IPS DF 4.7 (cell line): ENCODE data around the gene LTBP1.
"Not testable (repeated sequence)": the region's sequence is repeated elsewhere in the genome, so short reads cannot be mapped to it uniquely, and the experiment has no call there.

ENCODE experiments used
- DNase-seq: peaks from one replicate; pipeline ENCODE4 v3.0.0-alpha.2; 2013; ENCODE audit warnings: low spot score; ENCODE audit errors: extremely low read depth

The LTBP1 gene

DNA sequence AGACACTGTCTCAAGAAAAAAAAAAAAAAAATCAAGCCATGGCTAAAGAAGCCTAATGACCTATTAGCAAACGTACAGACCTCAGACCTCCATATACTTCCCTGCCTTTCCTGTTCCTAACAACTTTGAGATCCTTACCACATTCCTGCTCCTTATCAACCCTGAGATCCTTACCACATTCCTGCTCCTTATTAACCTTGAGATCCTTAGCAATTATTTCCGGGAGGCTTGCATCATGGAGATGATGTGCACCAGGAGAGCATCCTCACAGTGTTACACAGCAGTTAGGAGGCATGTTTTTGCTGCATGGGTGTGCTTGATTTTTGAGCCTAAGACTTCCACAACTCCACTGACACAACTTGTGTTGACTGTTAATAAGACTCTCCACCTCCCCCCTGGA, 475.1 kb downstream of the LTBP1 start:
- no peak for DNase-seq

DNA sequence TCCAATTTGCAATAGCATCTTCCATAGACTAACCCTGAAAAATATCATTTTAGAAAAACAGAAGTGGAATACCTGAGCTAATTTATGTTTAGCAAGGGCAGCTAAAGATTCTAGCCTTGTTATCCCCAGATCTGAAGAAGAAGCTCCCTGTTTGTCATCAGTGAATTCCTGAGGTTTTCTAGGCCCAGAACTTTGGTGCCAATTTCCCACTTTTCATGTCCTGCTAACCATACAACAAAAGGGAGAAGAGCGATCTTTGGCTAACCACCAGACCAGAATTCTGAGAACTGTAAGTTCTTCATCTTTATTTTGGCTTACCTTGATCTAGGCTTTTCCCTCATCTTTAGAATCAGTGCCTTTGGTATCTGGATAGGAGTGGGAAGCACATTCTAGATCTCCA, 478.4 kb downstream of the LTBP1 start:
- DNase-seq: no peak

GRCh38 chr2:33425586-33426031, 478.9 kb downstream of the LTBP1 start:
- DNase-seq: no peak

GRCh38 chr2:33426666-33427231, 480.0 kb downstream of the LTBP1 start:
- DNase-seq: no peak

DNA sequence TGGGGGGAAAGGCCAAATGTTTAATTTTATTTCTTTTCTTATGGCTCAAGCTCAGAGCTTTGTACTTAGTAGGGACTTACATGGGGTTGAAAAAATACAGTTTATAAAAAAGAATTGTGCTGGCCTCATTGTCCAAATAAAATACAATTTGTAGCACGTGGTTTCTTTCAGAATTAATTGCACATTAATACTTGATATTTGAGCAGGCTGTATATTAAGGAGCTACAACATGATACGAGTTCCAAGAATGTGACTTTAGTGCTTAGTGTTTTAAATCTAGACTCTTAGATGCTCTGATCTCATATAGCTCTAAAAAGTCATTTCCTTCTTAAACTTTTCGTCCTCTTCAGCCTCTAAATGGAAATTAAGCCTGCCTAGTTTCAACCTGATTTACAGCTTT, 483.3 kb downstream of the LTBP1 start:
- no peak for DNase-seq

GRCh38 chr2:33430856-33431255, 484.1 kb downstream of the LTBP1 start:
- DNase-seq: no peak

DNA sequence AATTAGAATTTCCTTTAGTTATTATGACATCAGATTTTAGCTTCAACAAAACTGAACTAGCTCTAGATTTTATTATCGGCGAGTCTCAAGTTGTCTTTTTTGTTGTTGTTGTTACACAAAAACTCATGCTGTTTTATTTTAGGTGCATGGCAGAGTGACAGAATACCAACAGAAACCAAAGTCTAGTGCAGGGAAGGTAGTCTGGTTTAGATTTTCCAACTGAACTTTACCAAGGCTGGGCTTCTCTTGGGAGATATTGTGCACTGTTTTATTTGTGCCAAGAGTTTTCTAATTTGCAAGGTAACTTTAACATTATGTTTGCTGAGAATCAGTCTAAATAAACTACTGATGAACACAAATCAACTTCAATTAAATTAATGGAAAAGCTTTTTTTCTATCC, 486.1 kb downstream of the LTBP1 start:
- DNase-seq: no peak

DNA sequence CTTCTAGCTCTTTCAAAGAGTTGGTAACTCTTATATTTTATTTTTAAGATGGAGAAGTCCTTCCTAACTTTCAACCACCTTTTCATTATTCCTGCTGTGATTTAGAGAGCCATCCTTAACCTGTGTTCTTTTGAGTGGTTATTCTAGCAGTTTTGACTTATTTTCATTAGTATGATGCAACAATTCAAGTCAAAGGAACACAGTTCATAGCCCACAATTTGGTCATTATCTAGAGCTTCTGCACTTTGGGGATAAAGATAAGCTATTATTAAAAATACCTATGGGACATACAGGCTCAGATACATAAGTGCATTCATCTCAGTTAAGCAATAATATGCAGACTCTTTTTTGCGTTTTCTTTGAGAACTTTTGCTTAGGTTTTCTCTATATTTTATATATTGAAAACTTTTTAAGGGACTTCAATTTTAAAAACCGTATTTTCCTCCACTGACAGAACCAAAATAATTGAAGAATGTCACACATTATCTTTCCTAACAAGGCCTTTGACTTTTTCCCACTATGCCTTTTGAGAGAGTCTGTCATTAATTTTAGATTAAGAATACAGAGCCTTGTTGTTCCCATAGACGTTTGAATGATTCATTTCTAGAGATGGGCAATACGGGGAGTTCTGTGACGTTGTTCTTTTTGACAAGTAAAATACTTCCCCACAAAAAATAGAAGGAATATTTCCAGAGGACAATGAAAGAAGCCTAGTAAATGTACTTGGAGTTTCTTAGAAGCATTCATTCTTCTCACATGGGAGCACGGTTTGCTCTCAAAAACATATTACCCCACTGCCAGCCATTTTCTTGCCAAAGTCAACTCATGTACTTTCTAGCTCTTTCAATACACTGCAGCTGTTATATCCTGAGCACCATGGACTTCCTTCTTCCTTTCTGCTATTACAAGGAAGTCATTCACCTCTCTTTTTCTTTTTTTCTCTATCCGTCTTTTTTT, 486.8 kb downstream of the LTBP1 start:
- DNase-seq: no peak

DNA sequence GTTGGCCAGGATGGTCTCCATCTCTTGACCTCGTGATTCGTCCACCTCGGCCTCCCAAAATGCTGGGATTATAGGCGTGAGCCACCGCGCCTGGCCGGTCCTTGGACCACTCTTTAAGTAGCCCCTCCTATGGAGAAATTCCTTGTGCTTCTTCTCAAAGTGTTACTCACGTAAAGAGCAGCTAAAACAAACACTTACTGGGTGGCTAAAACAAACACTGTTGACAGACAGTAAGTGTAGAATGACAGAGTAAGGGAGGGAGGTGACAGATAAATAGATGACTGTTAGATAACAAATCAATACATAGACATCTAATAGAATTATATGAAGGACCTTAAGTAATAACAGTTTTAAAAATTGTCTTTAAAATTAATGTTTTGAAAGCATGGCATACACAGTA, 488.8 kb downstream of the LTBP1 start:
- no peak for DNase-seq

- no peak for DNase-seq
Observed at GRCh38 chr2:33436083-33436482, 489.3 kb downstream of the LTBP1 start.

DNA sequence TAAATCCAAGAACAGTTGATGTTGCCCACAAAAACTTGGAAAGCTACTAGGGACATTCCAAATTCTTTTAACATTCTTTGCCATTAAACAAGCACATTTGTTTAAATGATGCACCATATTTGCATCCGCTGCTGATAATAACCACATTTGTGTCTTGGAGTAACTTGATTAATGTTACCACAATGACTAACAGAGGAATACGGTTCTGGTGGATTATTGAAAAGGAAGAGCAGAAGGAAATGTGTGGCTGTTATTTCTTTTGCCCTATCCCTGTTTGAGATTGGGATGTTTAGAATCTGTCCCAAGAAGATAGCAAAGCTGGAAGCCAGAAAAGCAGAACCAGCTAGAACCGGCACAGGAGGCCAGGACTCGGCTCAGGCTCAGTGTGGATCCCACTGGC, 490.5 kb downstream of the LTBP1 start:
- no peak for DNase-seq

GRCh38 chr2:33437815-33438214, 491.1 kb downstream of the LTBP1 start:
- DNase-seq: no peak

DNA sequence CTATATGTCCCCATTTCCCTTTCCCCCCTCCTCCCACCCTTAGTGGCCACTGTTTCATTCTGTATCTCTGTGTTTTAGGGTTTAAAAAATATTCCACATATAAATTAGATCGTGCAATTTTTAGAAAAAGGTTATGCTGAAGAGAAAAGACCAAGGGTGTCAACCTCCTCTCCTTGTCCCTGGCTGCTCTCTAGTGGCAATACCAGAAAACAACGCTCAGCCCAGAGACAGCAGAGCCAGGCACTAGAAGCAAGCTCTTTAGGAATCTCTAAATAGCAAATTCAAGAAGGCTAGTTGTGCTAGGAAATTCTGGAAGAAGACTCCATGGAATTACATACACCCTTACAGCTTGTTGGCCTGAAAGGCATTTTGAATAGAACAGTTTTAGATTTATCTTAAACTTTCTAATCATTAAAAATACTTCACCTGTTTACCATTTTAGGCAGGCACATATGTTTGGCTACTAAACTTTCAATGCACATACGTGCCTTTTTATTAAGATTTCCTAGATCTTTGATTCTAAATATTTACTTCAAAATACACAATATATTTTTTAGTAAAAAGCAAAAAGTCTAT, 494.6 kb downstream of the LTBP1 start:
- DNase-seq: peak; percentile 11

DNA sequence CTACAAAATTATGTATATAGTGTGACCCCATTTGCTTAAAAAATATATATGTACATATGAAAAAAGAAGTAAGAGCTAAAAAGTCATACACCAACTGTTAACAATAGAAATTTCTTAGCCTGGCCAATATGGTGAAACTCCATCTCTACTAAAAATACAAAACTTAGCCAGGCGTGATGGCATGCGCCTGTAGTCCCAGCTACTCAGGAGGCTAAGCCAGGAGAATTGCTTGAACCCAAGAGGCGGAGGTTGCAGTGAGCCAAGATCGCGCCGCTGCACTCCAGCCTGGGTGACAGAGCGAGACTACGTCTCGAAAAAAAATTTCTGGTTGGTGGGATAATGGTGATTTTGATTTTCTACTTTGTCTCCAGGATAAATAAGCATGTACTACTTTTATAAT, 495.3 kb downstream of the LTBP1 start:
- not testable (repeated sequence) for DNase-seq

DNA sequence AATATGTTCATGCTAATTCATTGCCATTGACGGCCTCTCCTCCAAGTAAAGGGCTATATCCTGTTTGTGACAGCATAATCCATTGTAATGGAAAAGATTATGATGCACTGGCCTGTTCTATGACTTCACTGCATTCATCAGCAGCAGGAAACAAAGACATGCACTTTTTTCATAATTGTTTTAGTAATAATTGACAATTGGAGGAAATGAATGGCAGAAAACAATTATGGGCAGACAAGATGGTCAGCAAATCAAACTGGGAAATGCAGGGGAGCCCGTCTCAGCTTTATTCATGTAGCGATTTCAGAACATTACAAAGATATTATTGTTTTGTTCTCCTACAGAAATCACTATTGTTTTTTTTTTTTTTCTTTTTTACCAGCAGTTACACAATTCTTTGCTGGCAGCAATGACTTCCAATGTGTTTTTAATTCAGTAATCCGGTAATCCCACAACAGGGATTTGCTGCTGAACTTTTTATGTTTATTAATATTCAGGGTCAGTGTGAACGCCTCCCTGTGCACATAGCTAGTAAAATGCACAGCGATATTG, 495.9 kb downstream of the LTBP1 start:
- DNase-seq: no peak

- DNase-seq: no peak
Observed at GRCh38 chr2:33443274-33443829, 496.6 kb downstream of the LTBP1 start.

- DNase-seq: no peak
Observed at GRCh38 chr2:33444967-33445366, 498.2 kb downstream of the LTBP1 start.

GRCh38 chr2:33448220-33448899, 501.6 kb downstream of the LTBP1 start:
- no peak for DNase-seq
